Activated naive CD8-positive, alpha-beta T cell (primary cell): ENCODE data around the gene KCTD4.

Source experiments
- H3K27ac Mint-ChIP-seq: one replicate; pipeline ENCODE4 v1.8.0; 2021; ENCODE audit warnings: mixed read lengths
- H3K27me3 Mint-ChIP-seq: one replicate; pipeline ENCODE4 v1.8.0; 2021; ENCODE audit warnings: mixed read lengths
- H3K36me3 Mint-ChIP-seq: one replicate; pipeline ENCODE4 v1.8.0; 2021; ENCODE audit warnings: mixed read lengths
- H3K4me1 Mint-ChIP-seq: one replicate; pipeline ENCODE4 v1.8.0; 2021; ENCODE audit warnings: low read depth, mixed read lengths
- H3K4me3 Mint-ChIP-seq: one replicate; pipeline ENCODE4 v1.8.0; 2021; ENCODE audit warnings: mild to moderate bottlenecking, mixed read lengths
- H3K9me3 Mint-ChIP-seq: one replicate; pipeline ENCODE4 v1.8.0; 2021; ENCODE audit warnings: low read depth, mixed read lengths

KCTD4 gene

DNA sequence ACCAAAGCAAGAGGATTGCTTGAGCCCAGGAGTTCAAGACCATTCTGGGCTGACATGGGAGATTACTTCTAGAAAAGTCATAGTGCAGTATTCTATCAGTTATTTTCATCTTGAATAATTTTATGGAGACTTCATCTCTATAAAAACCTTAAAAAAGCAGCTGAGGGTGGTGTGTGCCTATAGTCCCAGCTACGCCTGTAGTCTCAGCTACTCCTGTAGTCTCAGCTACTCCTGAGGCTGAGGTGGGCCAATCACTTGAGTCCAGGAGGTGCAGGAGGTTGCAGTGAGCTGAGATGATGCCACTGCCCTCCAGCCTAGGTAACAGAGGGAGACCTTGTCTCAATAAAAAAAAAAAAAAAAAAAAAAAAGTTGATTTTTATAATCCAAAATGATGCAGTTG is 22.1 kb upstream of the KCTD4 start:
- H3K36me3 Mint-ChIP-seq = peaks cover 12% of the 10 kb centered on the region
- no peaks in the 10 kb centered on the region for H3K9me3 Mint-ChIP-seq
- peaks cover 25% of the 10 kb centered on the region for H3K4me1 Mint-ChIP-seq
- H3K27ac Mint-ChIP-seq = no peak overlapping the region
- H3K4me3 Mint-ChIP-seq = no peak overlapping the region
- H3K27me3 Mint-ChIP-seq = no peaks in the 10 kb centered on the region

GRCh38 chr13:45222516-45222915 is 21.7 kb upstream of the KCTD4 start:
- no peak overlapping the region for H3K4me3 Mint-ChIP-seq
- no peaks in the 10 kb centered on the region for H3K9me3 Mint-ChIP-seq
- no peaks in the 10 kb centered on the region for H3K27me3 Mint-ChIP-seq
- peaks cover 11% of the 10 kb centered on the region for H3K36me3 Mint-ChIP-seq
- H3K4me1 Mint-ChIP-seq = peaks cover 30% of the 10 kb centered on the region
- no peak overlapping the region for H3K27ac Mint-ChIP-seq

DNA sequence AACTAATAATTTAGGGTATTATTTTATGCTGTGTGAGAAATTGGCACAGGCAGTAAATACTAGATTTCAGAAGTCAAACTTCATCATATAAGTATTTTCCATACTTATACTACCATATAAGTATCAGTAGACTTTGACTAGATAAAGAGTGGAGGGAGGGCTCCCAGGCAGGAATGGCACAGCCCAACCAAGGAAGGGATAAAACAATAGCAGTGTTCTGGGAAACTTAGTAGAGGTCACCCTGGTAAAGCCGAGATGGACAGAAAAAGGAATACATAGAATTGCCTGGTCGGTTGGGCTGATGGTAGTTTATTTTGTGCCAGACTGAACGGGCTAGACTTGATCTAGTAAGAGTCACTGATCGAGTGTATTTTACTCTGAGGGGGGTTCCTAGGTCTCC is 19.6 kb upstream of the KCTD4 start:
- Mint-ChIP-seq H3K4me3 (no peak overlapping the region), H3K27ac (no peak overlapping the region), H3K27me3 (no peaks in the 10 kb centered on the region), H3K36me3 (peaks cover 15% of the 10 kb centered on the region), H3K4me1 (peaks cover 30% of the 10 kb centered on the region), H3K9me3 (no peaks in the 10 kb centered on the region)

DNA sequence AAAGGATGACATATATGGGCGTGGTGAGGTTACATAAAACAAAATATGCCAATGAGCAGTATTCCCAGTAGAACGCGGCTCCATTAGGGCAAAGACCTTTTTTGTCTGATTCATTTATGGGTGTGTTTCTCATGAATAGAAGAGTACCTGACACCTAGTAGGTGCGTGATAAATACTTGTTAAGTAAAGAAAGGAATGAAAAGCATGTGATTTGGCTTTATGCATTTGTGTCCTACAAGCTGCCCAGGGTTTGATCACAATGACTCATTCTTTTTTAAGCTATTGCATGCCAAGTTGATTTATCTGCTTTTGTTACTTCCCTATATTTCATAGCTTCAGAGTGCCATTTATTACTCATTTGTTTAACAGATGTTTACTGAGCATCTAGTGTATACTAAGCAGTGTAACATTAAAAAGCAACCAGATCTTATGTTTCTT is 19.1 kb upstream of the KCTD4 start:
- Mint-ChIP-seq H3K27me3 (no peaks in the 10 kb centered on the region), H3K27ac (no peak overlapping the region), H3K36me3 (peaks cover 15% of the 10 kb centered on the region), H3K9me3 (no peaks in the 10 kb centered on the region), H3K4me3 (no peak overlapping the region), H3K4me1 (peaks cover 30% of the 10 kb centered on the region)

DNA sequence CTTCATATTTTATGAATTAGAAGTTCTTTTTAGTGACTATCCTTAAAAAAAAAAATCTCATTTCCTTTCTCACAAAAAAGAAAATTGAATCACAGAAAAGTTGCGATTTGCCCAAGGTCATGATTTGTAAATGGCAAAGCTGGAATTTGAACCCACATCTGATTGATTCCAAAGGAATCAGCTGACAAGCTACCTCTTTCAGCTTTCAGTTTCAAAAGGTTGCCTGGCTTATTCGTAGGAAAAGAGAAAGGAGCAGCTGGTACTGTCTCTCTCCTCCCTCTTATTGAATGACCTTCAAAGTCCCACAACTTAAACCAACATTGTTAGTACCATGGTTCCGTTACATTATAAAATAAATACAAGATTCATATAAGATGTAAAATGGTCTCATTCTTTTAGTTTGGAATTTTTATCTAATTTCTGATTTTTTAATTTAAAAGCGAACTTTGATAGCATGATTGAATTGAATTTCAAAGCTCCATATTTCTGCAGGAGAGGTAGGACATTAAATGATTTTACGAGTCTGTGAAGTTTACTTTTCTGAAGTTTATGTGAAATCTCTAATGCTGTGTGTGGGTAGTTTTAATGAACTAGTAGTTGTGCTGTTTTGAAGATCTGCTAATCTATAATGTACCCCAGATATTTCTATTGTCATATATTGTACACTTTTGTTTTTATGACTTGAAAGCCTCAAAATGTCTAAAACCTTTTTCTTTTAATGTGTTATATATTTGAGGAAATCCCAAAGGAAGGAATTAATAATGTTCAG is 18.5 kb upstream of the KCTD4 start:
- Mint-ChIP-seq H3K36me3 (peaks cover 16% of the 10 kb centered on the region), H3K27me3 (no peaks in the 10 kb centered on the region), H3K4me1 (peaks cover 30% of the 10 kb centered on the region), H3K9me3 (no peaks in the 10 kb centered on the region), H3K27ac (no peak overlapping the region), H3K4me3 (no peak overlapping the region)

GRCh38 chr13:45218689-45219088 is 17.8 kb upstream of the KCTD4 start:
- Mint-ChIP-seq H3K36me3 (peaks cover 14% of the 10 kb centered on the region), H3K27me3 (no peaks in the 10 kb centered on the region), H3K9me3 (no peaks in the 10 kb centered on the region), H3K27ac (no peak overlapping the region), H3K4me1 (peaks cover 28% of the 10 kb centered on the region), H3K4me3 (no peak overlapping the region)

DNA sequence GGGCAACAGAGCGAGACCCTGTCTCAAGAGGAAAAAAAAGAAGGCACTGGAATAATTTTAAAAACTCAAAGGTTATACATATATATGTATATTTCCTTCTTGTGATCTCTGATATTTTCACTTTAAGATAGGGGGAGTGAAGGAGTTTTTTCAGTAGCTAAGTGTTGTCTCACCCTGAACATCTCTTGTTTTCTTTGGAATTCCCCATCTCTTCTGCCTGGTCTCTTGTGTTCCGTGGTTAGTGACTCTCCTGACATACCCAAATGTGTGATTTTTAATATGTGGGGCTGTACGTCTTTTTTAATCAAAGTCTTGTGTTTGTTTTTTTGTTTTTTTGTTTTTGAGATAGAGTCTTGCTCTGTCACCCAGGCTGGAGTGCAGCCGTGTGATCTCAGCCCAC is 15.3 kb upstream of the KCTD4 start:
- Mint-ChIP-seq H3K4me3 (no peak overlapping the region), H3K4me1 (peaks cover 26% of the 10 kb centered on the region), H3K36me3 (peaks cover 12% of the 10 kb centered on the region), H3K9me3 (no peaks in the 10 kb centered on the region), H3K27ac (peak overlapping the region; percentile 22), H3K27me3 (no peaks in the 10 kb centered on the region)

GRCh38 chr13:45215392-45216077 is 14.7 kb upstream of the KCTD4 start:
- Mint-ChIP-seq H3K27me3 (no peaks in the 10 kb centered on the region), H3K36me3 (peaks cover 15% of the 10 kb centered on the region), H3K4me1 (peaks cover 26% of the 10 kb centered on the region), H3K9me3 (no peaks in the 10 kb centered on the region), H3K27ac (peak overlapping the region; percentile 22), H3K4me3 (no peak overlapping the region)

DNA sequence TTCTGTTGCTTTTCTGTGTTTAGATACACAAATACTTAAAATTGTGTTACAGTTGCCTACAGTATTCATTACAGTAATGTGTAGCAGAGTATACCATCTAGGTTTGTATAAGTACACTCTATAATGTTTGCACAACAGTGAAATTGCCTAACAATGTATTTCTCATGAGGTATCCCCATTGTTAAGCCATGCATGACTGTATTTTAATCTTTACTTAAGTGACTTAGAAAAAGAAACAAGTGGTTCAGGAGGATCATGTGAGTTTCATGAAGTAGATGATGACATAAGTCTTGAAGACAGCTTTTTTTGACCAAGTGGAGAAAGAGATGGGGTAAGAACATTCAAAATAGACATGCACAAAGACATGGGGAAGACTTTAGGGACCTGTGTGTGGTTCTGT is 8.4 kb upstream of the KCTD4 start:
- no peak overlapping the region for H3K4me3 Mint-ChIP-seq
- no peaks in the 10 kb centered on the region for H3K27me3 Mint-ChIP-seq
- peak overlapping the region; percentile 35 for H3K27ac Mint-ChIP-seq
- peaks cover 22% of the 10 kb centered on the region for H3K4me1 Mint-ChIP-seq
- H3K36me3 Mint-ChIP-seq = peaks cover 34% of the 10 kb centered on the region
- H3K9me3 Mint-ChIP-seq = no peaks in the 10 kb centered on the region

GRCh38 chr13:45208132-45208531 is 7.3 kb upstream of the KCTD4 start:
- Mint-ChIP-seq H3K4me3 (no peak overlapping the region), H3K36me3 (peaks cover 33% of the 10 kb centered on the region), H3K27me3 (no peaks in the 10 kb centered on the region), H3K4me1 (peaks cover 22% of the 10 kb centered on the region), H3K9me3 (no peaks in the 10 kb centered on the region), H3K27ac (peak overlapping the region; percentile 22)

DNA sequence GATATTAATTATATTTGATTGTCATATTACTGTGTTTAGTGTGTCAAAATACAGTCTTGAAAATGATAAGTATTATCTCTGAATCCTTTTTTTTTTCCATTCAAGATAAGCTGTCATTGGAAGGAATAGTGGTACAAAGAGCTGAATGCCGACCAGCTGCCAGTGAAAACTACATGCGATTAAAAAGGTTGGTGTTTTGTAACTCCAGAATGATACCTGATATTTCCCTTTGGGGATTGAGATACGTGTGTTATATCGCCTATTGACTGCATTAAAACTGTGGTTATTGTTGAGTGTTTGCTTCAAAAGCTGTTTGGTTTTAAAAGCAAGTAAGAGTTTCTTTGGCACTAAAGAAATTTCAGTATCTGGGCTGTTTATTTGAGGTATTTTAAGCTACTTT is 6.5 kb upstream of the KCTD4 start:
- no peaks in the 10 kb centered on the region for H3K9me3 Mint-ChIP-seq

GRCh38 chr13:45206340-45206739 is 5.5 kb upstream of the KCTD4 start:
- peaks cover 33% of the 10 kb centered on the region for H3K36me3 Mint-ChIP-seq
- H3K9me3 Mint-ChIP-seq = no peaks in the 10 kb centered on the region
- no peaks in the 10 kb centered on the region for H3K27me3 Mint-ChIP-seq
- H3K27ac Mint-ChIP-seq = peak overlapping the region; percentile 91
- peak overlapping the region; percentile 6 for H3K4me3 Mint-ChIP-seq
- H3K4me1 Mint-ChIP-seq = peaks cover 20% of the 10 kb centered on the region

More for the DNA sequence above, 6.5 kb upstream of the KCTD4 start:
- H3K27me3 Mint-ChIP-seq = no peaks in the 10 kb centered on the region
- peak overlapping the region; percentile 6 for H3K27ac Mint-ChIP-seq
- H3K4me1 Mint-ChIP-seq = peaks cover 22% of the 10 kb centered on the region
- no peak overlapping the region for H3K4me3 Mint-ChIP-seq
- H3K36me3 Mint-ChIP-seq = peaks cover 33% of the 10 kb centered on the region

DNA sequence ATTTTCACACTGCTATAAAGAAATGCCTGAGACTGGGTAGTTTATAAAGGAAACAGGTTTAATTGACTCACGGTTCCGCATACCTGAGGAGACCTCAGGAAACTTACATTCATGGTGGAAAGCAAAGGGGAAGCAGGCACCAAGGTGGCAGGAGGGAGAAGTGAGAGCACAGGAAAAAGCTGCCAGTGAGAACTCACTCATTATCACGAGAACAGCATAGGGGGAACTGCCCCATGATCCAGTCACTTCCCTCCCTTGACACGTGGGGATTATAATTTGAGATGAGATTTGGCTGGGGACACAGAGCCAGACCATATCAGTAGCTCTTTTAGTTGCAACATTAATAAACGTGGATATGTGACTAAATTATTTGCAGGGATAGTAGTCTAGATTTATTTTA is 4.3 kb upstream of the KCTD4 start:
- Mint-ChIP-seq H3K9me3 (no peaks in the 10 kb centered on the region), H3K36me3 (peaks cover 30% of the 10 kb centered on the region), H3K4me1 (peaks cover 20% of the 10 kb centered on the region), H3K27ac (peak overlapping the region; percentile 6), H3K27me3 (no peaks in the 10 kb centered on the region), H3K4me3 (no peak overlapping the region)

DNA sequence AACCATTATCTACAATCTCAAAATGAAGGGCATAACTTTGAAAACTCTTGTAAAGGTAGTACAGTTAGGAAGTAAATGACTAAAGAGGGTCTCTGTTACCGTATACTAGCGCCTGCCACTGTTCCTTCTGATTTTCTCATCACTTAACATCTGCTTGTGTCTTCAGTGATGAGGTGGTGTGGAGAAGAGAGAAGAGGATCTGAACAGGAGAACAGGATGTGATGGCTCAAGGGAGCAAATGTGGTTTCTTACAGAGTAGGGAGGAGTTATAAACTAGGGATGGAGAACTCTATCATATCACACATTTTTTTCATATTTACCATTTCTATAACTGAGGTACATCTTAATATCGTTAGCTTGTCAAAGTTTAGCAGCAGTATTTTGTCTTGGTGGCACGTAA is 1.1 kb downstream of the KCTD4 start:
- Mint-ChIP-seq H3K27me3 (no peaks in the 10 kb centered on the region), H3K4me3 (no peak overlapping the region), H3K9me3 (no peaks in the 10 kb centered on the region), H3K4me1 (peaks cover 10% of the 10 kb centered on the region), H3K36me3 (peaks cover 19% of the 10 kb centered on the region), H3K27ac (peak overlapping the region; percentile 42)

GRCh38 chr13:45198924-45199323 is 1.9 kb downstream of the KCTD4 start:
- H3K9me3 Mint-ChIP-seq = no peaks in the 10 kb centered on the region
- peaks cover 7% of the 10 kb centered on the region for H3K4me1 Mint-ChIP-seq
- no peak overlapping the region for H3K27ac Mint-ChIP-seq
- no peaks in the 10 kb centered on the region for H3K27me3 Mint-ChIP-seq
- H3K4me3 Mint-ChIP-seq = no peak overlapping the region
- H3K36me3 Mint-ChIP-seq = peaks cover 16% of the 10 kb centered on the region
